NCI-H774 (cell line): ENCODE data around the gene ARMC7.
"Not testable (repeated sequence)": the region's sequence is repeated elsewhere in the genome, so short reads cannot be mapped to it uniquely, and the experiment has no call there.

Experiments used
- DNase-seq: peaks from one replicate; lab custom pipeline; 2025; lab: John Stamatoyannopoulos, UW

The ARMC7 gene

DNA sequence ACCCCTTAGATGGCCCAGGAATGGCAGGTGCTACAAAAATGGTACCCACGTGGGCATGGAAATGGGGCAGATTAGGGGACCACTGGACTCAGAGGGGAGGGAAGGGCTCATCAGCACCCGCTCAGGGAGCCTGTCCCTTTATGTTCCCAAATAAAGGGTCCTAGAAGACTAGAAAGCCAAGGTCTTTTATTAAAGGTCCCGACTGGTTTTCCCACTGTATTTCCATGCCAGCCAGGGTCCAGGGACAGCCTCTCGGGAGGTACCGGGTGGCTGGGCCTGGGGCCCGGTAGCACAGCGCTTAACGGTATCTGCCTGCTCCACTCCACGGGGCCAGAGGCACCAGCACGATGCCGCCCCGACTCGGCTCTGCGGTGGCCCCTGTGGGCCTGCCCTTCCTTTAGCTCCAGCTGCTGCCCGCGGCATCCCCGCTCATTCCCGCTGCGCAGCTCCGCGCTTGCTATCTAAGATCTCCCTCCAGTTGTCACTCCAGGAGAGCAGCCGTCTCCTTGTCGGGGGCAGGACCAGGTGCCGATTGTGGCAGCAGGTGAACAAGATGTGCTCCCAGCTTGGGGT lies 20.4 kb downstream of the ARMC7 start:
- no peak for DNase-seq

DNA sequence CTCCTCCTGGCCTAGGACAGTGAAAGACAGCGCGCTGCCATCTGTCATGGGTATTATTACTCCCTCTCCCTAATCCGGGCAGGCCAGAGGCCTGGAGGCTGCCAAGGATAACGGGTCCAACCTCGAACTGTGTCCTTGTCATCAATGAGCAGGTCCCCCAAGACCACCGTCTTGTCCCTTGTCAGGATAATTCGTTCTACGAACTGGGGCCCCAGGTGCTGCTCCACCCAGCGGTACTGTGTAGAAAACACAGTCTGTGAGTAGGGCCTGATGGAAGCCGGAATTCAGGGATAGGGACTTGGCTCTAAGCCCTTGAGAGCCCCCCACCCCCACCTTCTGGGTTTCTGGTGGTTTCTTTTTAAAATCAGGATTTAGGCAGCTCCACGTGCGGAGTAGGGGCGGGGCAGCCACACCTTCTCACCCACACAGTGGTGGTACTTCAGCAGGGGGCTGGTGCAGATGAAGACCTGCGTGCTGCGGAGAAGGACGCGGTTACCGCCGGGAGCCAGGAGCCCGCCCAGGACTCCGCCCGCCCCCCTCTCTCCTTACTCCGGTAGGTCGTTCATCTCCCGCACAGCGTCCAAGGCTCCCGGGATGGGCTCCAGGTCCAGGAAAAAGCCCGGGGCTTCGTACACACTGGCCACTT lies 21.0 kb downstream of the ARMC7 start:
- DNase-seq, result no peak

DNA sequence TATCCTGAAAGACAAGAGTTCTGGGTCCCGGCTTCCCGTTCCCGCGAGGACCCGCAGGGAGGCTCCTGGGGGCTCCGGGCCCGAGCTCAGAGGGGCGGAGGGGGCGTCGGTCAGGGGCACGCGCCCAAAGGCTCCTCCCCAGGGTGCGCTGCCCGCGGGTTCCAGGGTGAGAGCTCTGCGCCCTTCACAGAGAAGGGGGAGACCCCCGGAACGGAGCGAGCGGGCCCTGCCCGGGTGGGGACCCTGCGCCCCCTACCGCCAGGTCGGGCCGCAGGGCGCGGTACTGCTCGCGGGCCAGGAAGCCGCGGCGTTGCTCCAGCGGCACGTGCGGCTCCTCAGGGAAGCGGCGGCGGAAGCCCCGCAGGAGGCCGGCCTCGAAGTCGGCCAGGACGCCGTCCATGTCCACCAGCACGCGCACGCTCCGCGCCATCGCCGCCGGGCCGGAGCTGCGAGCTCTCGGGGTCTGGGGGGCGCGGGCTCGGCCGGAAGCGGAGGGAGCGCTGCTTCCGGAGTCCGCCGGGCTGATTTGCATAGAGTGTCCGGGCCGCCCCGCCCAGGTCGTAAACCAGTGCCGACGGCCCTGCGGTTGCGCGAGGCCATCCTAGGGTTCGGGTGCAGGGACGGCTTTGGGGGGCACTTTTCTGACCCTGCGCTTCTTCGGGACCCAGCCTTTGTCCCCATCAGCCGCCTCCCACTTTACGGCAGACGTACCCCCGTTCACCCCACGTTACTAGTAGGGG lies 21.7 kb downstream of the ARMC7 start, which contains the start of gene NT5C:
Gene NT5C, minus strand, starts transcription at position 465 of the 740 bp plus-strand sequence. Its CDS starts 35 bp downstream, at position 430.
- peak; percentile 91 for DNase-seq

GRCh38 chr17:75132018-75133000 lies 22.5 kb downstream of the ARMC7 start:
- not testable (repeated sequence) for DNase-seq

GRCh38 chr17:75133001-75133400 lies 23.2 kb downstream of the ARMC7 start:
- DNase-seq, result no peak

DNA sequence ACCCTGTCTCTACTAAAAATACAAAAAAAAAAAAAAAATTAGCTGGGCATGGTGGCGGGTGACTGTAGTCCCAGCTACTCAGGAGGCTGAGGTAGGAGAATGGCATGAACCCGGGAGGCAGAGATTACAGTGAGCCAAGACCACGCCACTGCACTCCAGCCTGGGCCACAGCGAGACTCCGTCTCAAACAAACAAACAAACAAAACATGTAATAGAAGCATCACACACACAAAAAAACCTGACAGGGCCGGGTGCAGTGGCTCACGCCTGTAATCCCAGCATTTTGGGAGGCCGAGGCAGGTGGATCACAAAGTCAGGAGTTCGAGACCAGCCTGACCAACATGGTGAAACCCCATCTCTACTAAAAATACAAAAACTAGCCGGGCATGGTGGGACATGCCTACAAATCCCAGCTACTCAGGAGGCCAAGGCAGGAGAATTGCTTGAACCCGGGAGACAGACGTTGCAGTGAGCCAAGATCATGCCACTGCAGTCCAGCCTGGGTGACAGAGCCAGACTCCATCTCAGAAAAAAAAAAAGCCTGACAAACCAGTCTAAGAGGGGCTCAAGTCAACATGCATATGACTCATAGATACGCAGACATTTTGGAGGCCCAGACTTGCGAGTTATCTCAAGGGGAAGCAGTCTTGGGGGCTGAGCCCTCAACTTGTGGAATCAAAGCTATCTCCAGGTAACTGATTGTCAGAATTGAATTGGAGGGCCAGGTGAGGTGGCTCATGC lies 24.0 kb downstream of the ARMC7 start:
- not testable (repeated sequence) for DNase-seq

DNA sequence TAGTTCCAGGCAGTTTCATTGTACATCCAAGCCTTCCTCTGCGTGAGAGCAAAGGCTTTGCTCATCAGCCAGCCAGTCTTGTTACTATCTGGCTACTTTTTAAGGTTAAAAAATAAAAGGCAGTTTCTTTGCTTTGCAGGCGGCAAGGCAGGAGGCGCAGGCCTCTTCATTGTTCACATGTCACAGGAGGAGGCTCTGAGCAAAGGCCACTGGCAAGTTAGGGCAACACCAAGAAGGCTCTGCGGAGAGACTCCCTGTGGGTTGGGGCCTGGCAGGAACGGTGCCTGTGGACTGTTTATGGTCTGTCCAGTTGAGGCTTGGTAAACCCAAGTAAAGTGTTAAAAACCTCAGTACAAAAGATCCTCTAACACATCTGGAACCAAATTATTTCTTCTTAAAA lies 25.7 kb downstream of the ARMC7 start:
- no peak for DNase-seq

GRCh38 chr17:75135946-75136345 lies 26.2 kb downstream of the ARMC7 start:
- no peak for DNase-seq

- not testable (repeated sequence) for DNase-seq
Measured at GRCh38 chr17:75137762-75138161, 28.0 kb downstream of the ARMC7 start.

DNA sequence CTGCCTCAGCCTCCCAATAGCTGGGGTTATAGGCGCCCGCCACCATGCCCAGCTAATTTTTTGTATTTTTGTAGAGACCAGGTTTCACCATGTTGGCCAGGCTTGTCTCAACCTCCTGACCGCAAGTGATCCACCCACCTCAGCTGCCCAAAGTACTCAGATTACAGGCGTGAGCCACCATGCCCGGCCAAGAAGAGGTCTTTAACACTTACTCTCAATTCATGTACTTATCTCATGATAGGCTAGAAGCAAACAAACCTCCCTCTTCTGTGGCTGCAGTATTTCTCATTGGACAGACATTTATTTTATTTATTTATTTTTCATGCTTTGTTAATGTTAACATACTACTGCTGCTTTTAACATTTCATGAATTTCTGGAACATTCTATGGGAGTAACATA lies 28.8 kb downstream of the ARMC7 start:
- no peak for DNase-seq

DNA sequence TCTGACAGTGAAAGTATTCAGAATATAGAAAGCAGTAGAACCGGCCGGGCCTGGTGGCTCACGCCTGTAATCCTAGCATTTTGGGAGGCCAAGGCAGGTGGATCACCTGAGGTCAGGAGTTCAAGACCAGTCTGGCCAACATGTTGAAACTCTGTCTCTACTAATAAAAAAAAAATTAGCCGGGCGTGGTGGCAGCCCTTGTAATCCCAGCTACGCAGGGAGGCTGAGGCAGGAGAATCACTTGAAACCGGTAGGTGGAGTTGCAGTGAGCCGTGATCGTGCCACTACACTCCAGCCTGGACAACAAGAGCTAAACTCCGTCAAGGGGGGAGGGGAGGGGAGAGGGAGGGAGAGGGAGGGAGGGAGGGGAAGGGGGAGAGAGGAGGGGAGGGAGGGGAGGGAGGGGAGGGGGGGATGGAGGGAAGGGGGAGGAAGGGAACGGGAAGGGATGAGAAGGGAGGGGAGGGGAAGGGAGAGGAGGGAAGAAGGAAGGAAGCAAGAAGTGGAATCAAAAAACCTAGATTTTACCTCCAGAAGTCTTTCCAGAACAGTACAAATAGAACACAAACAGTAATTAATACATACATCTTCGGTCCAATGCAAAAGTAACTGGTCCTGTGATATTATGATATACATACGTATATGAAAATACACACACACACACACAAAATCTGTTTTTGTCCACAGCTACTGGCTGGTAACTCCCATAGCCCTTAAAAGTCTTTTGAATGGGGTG lies 32.6 kb downstream of the ARMC7 start:
- no peak for DNase-seq

DNA sequence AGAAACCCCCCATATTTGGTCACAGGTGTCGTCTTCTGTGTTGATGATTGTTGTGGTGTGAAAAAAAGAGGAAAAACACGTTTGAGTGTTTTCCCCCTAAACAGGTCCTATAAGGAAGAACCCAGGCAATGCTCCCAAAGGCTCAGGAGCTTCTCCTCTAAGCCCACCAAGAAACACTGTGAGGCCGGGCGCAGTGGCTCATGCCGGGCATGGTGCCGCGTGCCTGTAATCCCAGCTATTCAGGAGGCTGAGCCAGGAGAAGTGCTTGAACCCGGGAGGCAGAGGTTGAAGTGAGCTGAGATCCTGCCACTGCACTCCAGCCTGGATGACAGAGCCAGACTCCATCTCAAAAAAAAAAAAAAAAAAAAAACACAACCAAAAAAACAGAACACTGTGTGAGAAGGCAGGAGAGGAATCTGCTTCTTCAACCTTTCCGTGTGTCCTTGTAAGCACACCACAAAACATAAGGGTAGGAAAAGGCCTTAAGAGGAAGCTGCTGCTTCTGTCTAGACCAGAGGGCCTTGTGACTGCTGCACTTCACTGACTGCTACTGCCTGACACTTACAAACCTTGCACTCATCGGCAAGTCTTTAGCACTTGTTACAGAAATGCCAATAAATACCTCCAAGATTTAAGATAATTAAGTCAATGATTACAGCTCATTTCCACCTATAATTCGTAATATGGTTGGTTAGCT lies 35.2 kb downstream of the ARMC7 start:
- DNase-seq, result no peak

GRCh38 chr17:75146592-75146991 lies 36.8 kb downstream of the ARMC7 start:
- DNase-seq, result no peak

- no peak for DNase-seq
Measured at GRCh38 chr17:75147878-75148546, 38.2 kb downstream of the ARMC7 start.

DNA sequence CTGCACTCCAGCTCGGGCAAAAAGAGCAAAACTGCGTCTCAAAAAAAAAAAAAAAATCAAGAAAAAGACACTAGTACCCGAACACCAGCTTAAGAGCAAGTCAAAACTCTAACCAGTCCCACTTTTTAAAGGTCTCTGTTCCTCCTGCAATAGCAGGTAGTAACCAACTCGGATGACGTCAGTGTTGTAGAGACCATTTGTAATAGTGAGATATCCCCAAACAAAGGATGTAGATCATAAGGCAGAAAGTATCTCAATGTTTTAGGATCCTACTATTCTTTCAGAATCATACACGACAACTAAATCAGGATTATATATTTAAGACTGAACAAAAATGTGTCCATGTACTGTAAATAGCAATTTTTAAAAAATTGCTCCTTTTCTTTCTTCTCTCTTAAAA lies 42.2 kb downstream of the ARMC7 start:
- no peak for DNase-seq

DNA sequence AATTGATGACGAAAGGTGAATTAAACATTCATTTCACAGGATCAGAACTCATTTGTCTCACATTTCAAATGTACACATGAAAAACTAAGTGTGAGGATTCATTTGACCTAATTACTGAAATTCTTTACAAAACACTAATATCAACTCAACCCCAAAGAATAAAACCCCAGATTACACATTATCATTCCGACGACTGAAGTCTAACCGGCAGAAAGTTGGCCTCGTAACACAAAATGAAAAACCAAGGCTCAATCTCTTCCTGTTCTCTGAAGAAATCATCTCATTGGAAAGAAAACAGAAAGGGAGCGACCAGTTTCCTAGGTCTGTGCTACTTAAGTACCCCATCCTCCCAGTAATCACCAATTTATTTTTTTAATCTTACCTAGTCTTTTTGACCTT lies 42.8 kb downstream of the ARMC7 start:
- DNase-seq, result no peak

- peak; percentile 39 for DNase-seq
Measured at GRCh38 chr17:75152922-75153779, 43.4 kb downstream of the ARMC7 start.

GRCh38 chr17:75153780-75154194 lies 44.0 kb downstream of the ARMC7 start:
- no peak for DNase-seq
